NCI-H446 treated with DMSO at 0.1 percent for 48 hours (cell line): ENCODE measurements around the gene TAOK2.

Experiments
- DNase-seq: peaks from one replicate; lab custom pipeline; 2025; lab: John Stamatoyannopoulos, UW

Gene TAOK2

GRCh38 chr16:29987371-29988085, 13.9 kb downstream of the TAOK2 start:
- DNase-seq, result no peak

DNA sequence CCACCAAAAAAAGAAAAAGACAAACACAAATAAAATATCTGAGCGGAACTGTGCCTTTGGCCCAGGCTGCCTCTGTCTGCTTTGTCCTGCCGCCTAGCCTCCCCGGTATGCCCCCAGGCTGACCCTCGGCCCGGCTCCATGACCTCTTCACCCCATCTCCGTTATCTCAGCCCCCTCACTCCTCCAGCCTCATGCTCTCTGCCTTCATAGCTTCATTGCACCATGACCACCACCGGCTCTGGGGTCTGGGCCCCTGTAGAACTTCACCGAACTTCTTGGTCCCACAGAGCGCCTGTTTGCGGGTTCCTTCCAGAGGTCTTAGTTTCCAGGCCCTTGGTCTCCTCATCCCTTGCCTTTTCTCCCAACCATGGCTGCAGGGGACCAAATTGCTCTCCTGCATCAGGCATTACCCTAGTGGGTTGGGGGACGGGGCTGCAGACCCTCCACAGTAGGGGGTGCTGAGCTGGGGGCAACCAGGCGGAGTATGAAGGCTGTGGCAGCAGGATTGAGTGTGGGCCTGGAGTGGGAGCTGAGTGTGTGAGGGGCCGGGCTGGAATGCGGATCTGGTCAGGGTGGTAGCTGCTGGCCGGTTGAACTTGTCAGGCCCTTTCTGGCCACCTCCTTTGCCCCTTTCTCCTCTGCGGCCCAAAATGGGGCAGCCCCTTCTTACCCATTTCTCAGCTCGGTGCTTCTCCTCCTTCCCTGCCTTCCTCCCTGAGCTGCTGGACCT, 14.8 kb downstream of the TAOK2 start:
- no peak for DNase-seq

GRCh38 chr16:29989111-29989858, 15.6 kb downstream of the TAOK2 start:
- DNase-seq, result no peak

DNA sequence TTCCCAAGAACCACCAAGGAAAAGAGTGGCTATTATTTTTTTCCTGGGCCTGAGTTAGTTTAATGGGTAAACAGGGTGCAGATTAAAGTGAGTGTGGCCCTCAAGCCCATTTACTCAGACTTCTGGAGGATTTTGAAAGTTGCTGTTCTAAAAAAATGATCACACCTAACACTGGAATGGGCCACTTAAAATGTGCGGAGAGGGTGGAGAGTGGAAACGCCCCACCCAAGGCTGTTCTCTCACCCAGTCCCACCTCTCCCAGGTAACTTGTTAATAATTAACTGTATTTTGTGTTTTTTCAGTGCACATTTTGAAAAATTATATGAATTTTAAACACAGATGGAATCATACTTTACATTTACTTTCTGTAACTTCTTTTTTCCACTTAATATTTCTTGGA, 16.4 kb downstream of the TAOK2 start:
- no peak for DNase-seq

DNA sequence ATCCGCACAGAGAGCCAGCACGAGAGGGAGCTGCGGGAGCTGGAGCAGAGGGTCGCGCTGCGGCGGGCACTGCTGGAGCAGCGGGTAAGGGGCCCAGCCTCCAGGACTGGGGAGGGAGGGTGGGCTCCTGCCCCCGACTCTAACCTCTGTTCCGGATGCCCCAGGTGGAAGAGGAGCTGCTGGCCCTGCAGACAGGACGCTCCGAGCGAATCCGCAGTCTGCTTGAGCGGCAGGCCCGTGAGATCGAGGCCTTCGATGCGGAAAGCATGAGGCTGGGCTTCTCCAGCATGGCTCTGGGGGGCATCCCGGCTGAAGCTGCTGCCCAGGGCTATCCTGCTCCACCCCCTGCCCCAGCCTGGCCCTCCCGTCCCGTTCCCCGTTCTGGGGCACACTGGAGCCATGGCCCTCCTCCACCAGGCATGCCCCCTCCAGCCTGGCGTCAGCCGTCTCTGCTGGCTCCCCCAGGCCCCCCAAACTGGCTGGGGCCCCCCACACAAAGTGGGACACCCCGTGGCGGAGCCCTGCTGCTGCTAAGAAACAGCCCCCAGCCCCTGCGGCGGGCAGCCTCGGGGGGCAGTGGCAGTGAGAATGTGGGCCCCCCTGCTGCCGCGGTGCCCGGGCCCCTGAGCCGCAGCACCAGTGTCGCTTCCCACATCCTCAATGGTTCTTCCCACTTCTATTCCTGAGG, 17.4 kb downstream of the TAOK2 start:
- DNase-seq, result no peak

GRCh38 chr16:29991571-29991904, 17.9 kb downstream of the TAOK2 start:
- DNase-seq, result no peak

DNA sequence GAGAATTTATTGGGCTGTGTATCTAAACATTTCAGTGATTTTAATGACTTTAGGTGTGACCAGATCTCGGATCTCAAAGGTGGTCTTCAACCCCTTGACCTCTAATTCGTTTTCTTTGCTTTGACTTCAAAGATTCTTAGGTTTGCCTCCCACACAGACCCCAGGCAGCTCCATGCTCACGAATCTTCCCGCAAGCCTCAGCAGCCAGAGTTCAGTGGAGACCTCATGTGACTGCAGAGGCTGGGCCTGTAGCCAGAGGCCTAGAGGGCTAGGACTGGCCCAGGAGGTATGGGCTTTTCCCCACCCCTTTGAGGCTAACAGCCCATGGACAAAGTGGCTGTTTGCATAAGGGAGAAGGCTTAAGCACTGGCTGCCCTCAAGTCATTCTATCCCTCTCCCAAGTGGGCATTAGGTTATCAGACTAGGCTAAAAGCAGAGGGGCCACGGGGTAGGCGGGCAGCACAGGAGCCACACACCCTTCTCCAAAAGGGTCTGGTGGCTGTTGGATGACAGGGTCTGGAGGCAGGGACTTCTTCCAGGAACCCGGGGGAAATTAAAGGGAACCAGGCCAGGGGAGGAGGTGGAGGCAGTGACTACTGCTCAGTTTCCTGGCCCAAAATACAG, 18.8 kb downstream of the TAOK2 start:
- DNase-seq, result no peak

- no peak for DNase-seq
Measured at GRCh38 chr16:29993191-29993902, 19.7 kb downstream of the TAOK2 start.

DNA sequence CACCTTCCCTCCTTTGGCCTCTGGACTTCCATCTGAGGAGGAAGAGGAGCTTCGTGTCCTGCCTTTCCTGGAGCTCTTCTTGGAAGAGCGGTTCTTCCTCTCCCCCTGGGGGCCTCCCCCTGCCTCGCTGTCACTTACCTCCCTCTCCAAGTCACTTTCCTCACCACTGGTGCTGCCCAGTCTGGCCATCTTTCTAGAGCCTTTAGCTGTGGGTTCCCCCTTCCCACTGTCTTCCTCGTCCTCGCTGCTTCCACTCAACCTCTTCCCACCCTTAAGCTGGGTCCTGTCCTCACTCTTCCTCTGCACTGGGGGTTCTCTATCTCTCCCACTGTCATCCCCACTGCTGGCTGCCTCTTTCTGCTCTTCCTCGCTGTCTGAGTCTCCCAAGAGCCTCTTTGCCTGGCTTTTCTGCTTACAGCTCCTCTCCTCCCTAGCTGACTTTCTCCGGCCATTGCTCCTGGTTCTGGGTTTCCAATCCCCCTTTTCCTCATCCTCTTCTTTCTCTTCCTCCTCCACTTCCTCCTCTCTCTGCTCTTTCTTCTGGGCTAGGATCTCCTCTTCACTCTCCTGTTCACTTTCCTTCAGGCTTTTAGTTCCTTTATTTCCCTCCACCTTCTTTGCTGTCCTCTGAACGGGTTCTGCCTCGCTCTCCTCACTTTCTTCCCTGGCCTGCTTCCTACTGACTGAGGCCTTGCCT, 20.4 kb downstream of the TAOK2 start:
- no peak for DNase-seq

- DNase-seq, result no peak
Measured at GRCh38 chr16:29994600-29995323, 21.1 kb downstream of the TAOK2 start.

DNA sequence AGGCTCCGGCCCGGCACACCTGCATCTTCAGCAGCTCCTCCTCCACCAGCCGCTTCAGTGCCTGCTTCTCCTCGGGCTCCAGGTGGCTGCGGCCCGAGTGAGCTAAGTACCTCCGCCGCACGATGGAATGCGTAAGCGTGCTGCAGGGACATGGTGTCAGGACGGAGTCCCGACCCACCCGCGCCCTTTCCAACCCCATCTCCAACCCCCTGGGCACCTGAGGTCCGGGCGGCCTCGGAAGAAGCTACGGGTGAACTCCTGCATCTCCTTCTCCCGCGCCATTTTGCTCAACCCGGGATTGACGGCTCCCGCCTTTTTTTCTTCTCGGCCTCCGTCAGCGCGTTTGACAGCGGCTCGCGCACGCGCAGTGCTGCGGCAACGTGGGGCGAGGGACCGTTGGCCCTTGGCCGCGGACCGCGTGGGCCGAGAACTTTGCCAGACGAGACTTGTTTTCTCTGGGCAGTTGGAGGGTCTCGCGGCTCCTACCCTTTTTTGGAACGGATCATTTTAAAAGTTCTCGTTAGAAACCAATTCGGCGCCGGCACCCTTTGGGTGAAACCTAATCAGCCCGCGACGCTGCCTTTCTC, 21.7 kb downstream of the TAOK2 start, which contains the start of gene HIRIP3:
Gene HIRIP3 (minus strand): TSS at position 294 of the 587 bp plus-strand sequence. CDS start 12 bp downstream, at position 282.
- peak; percentile 76 for DNase-seq

- peak; percentile 92 for DNase-seq
Measured at GRCh38 chr16:29995911-29996765, 22.5 kb downstream of the TAOK2 start, which contains the start of gene INO80E. INO80E (plus strand) TSS chr16:29996241; CDS start chr16:29996311, 70 bp downstream.

- no peak for DNase-seq
Measured at GRCh38 chr16:29996766-29997250, 23.1 kb downstream of the TAOK2 start.

GRCh38 chr16:29999605-30000004, 25.9 kb downstream of the TAOK2 start:
- no peak for DNase-seq

GRCh38 chr16:30000735-30001631, 27.3 kb downstream of the TAOK2 start:
- DNase-seq, result no peak

- no peak for DNase-seq
Measured at GRCh38 chr16:30002614-30003346, 29.1 kb downstream of the TAOK2 start.
